Activated CD4-positive, alpha-beta T cell treated with anti-CD3 and anti-CD28 coated beads, Interleukin-10, Interleukin-2, amounts not matched to agents 100 ng/mL and 50 ng/mL, durations not matched to agents 16 hours and 8 hours (primary cell): ENCODE data around the gene PRDM16.

Experiments
- DNase-seq: peaks from one replicate; pipeline ENCODE4 v3.0.0-alpha.2; 2020

Gene PRDM16

GRCh38 chr1:3215198-3216014 lies 146.4 kb downstream of the PRDM16 start:
- DNase-seq = no peak

GRCh38 chr1:3216015-3216391 lies 147.0 kb downstream of the PRDM16 start:
- no peak for DNase-seq

DNA sequence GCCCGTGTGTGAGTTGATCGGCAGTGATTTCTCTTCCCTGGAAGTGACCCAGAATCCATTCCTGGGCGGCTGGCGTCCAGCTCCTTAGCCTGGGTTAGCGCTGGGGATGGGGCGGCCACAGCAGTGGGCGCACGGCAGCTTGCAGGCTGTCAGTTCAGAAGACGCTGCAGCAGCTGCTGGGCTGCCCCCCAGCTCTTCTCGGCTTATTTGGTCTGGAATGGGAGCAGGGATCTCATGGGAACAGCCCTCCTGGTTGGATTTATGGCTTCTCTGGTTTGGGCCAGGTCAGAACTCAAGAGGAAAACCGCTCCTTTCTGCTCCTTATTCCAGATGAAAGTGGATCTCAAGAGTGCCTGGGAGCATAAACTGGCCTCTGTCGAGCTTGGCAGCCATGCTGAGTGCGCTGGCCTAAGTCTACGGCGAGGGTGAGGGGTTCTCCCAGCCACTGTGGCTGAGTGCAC lies 148.2 kb downstream of the PRDM16 start:
- DNase-seq = no peak

- DNase-seq = no peak
Measured at GRCh38 chr1:3217979-3218679, 149.1 kb downstream of the PRDM16 start.

DNA sequence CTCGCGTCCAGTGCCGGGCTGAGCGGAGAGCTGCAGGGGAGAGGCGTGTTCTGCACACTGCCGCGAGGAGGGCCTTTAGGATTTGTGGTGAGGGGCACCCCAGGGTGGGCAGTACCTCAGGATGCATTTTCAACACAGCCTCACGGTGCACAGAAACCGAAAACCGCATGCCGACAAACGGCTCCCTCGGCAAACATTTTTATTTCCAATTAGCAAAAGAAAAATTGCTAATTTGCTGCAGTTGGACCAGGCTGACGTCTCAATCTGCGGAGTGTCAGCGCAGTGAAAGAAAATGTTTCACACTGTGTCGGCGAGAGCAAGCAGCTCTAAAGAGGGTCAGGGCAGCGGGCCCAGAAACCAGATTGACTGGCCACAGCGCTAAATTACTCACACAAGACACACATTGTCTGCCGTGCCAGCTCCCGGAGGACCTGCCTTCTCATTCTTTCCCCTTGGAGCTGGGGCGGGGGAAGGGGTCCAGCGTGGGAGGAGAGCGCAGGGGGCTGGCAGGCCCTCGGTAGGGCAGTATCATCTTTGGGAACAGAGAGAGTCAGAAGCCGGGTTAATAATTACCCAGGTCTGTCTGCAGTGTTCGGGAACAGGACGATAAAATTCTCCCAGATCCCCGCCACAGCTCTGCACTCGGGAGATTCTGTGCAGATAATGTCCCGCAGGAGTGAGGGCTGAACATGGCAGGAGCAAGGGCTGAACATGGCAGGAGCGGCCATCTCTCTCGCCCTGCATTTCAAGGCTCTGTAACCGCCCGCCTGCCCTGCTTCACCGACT lies 150.2 kb downstream of the PRDM16 start:
- no peak for DNase-seq

- no peak for DNase-seq
Measured at GRCh38 chr1:3219791-3220467, 150.9 kb downstream of the PRDM16 start.

DNA sequence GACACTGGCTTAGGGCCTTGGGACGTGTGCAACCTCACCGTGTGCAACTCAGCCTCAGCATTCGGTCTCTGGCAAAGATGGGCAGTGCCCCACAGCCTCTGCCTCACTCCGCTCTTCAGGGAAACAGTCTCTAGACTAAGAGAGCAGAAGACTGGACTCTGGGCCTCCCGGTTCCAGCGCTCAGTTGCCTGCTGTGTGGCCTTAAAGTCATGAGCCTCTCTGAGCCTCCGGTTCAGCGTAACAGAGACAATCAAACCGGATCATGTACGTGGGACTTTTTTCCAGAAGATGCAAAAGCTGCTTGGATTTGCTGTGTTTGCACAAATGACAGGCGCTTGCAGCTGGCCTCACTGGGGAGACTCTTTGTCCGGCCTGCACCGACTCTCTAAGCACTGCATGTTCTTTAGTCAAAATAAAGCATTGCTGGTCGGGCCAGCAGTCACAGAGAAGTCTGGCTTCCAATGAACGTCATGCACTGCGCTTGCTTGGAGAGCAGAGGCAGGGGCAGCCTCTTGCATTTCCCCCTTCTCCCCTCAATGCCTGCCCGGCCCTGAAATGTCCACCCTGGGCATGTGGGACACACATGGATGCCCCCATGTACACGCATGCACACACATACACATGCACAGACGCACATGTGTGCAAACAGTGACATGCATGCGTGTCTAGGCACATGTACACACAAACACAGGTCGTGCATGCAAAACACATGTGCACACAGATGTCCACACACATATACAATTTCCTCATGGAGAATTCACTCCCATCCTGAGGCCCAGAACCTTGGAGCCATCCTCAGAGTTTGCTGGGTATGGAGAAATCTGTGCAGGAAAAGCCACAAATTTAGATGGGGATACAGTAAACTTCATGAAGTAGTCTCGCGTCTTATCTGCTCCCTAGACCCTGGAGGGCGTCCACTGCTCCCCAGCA lies 152.4 kb downstream of the PRDM16 start:
- no peak for DNase-seq

DNA sequence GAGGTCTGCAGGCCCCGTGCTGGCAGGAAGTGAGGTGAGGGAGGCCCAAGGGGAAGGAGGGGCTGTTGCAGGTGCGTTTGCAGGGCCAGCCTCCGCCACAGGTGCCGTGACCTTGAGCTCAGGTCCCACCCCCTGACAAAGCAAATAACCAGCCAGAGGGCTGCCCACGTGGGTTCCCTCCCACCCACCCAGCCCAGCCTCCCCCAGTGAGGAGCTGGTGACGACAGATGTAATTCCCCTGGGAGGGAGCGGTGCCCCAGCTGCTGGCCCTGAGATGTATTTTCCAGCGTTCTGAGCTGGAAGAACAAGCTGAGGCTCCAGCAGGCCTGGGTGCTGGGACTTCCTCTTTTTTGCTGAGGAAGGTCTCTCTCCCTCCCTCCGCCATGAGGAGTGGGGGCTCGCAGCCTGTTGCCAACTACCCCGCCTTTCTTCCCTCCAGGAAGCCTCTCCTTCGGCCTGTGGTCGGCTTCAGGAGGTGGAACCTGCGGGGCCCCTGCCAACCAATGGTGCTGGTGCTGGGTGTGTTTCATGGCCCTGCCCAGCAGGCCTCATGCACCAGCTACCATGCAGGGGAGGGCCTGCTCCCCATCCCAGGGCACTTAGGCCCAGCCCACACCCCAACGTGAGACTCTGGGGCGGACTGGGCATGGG lies 153.2 kb downstream of the PRDM16 start:
- no peak for DNase-seq

DNA sequence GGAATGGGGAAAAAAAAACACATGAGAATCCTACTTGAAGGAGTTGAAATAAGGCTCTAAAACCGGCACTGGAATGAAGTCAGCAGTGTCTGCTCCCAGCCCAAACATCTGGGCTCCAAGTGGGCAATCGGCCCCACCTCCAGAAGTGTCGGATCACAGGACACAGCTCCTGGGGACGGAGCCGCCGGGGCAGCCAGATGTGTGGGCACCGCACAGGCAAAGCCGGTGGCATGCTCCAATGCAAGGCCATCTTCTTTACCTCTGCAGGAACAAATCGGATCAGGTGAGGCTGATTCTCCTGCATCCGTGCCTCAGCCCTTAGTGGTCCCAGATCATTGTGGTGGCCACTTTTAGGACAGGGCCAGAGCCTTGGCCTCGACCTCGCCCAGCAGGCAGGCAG lies 156.7 kb downstream of the PRDM16 start:
- no peak for DNase-seq

- no peak for DNase-seq
Measured at GRCh38 chr1:3226191-3226590, 157.2 kb downstream of the PRDM16 start.

DNA sequence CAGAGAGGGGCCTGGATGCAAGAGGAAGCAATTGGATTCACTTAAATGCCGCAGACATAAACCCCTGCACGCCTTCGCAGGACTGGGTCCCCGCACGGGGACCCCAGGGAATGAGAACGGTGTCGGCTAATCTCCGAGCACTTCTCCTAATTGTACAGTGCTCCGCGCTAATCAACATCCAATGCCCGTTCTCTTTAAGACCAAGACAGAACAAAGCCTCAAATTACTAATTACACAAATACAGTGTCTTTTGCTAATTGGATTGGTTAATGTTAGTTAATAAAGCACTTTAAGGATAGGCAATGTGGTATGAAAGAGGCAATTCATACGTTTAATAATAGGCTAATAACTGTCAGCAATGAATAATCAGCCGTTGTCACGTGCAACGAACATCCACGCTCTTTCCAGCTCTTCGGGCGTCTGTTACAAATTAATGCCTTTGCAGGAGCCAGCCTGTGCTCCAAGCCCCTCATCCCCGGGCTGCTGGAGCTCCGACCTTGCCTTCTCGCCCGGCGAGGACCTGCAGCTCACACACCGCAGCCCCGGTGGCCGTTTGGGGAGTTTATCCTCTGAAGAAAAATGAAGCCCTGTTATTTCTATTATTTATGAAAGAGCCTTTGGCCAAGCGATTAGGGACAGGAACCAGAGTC lies 157.8 kb downstream of the PRDM16 start:
- DNase-seq = no peak

GRCh38 chr1:3227351-3227704 lies 158.3 kb downstream of the PRDM16 start:
- no peak for DNase-seq

- no peak for DNase-seq
Measured at GRCh38 chr1:3227893-3228292, 158.9 kb downstream of the PRDM16 start.

GRCh38 chr1:3229081-3229725 lies 160.2 kb downstream of the PRDM16 start:
- no peak for DNase-seq

- no peak for DNase-seq
Measured at GRCh38 chr1:3230553-3230952, 161.6 kb downstream of the PRDM16 start.

GRCh38 chr1:3231245-3231644 lies 162.2 kb downstream of the PRDM16 start:
- no peak for DNase-seq

DNA sequence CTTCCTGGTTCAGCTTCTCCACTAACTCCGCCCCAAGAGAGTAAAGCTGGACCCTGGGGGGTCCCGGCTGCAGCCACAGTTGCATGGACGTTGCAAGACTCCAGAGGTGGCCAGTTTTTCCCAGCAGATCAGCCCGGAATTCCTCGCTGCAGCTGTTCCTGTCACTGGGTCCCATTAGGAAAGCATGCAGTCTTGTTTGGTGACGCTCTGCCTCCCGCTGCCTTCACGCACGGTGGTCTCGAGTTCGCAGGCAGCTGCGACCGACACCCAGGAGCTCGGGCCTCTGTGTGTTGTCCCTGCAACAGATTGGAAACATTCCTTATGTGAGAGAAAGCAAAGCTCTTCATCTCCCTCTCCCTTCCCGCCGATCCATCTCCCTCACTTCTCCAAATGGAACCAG lies 162.8 kb downstream of the PRDM16 start:
- DNase-seq = no peak

- DNase-seq = no peak
Measured at GRCh38 chr1:3233031-3233430, 164.0 kb downstream of the PRDM16 start.

DNA sequence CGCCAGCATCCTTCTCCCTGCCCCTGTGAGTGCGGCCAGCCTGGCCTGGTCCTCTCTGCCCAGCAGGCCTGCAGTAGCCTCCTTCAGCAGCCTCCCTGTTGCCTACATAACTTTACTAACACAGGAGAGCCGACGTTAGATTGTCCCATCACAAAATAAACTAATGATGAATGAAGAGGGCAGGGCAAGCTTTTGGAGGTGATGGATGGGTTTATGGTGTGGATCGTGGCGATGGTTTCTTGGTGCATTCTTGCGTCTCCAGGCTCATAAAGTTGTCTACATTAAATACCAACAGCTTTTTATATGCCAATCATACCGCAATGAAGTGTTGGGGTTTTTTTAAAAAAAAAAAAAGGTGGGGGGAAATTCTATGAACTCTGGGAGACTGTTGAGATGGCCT lies 164.5 kb downstream of the PRDM16 start:
- DNase-seq = no peak

DNA sequence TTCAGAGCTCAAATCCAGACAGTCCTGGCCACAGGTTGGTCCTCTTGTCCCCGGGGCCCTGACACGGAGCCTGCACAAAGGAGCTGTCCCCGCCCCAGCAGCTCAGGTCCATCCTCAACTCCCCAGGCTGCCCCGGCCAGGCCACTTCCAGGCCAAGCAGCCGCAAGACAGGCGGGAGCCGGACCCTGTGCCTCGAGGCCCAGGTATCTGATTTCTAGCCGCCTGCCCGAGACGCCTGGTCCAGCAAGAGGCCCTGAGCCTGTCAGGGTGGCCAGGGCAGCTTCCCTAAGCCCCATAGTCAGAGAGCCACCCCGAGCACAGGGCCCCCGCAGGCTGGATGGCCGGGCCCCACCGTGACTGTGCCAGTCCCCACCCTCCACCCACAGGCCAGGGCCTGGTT lies 165.3 kb downstream of the PRDM16 start:
- no peak for DNase-seq
